ENCODE measurements around the gene C6orf118.

DNA sequence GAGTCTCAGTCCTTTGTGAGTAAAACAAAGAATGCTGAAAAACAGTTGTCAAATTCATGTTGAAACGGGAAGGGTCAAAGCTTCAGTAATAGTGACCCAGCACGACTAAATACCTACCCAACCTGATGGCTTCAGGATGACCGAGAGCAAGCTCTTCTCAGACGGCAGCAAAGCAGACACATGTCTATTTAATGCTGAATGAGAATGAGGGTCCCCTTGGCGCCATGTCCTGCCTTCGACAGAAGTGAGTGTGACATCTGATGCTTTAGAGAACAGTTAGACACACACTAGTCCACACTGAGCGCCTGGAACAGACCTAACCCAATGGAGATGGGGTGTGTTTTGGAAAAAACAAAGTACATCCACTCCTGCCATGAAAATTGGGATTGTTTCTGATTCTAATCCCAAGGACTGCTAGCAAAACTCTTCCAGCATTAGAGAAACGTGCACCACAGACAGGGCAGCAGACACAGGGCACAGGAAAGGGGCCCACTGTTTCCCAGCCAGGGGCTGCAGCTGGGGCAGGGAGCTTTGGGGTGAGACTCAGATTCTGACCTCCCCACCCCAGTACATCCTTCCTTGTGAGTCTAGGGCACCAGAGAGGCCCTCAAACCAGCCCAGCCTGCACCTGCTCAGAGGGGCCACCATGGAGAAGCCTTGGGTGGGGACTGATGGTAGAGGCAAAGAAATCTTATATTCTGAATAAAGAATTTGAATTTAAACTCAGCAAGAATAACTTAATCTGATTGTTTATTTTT, 76.5 kb downstream of the C6orf118 start:
- TF ChIP-seq, protein P1, sequence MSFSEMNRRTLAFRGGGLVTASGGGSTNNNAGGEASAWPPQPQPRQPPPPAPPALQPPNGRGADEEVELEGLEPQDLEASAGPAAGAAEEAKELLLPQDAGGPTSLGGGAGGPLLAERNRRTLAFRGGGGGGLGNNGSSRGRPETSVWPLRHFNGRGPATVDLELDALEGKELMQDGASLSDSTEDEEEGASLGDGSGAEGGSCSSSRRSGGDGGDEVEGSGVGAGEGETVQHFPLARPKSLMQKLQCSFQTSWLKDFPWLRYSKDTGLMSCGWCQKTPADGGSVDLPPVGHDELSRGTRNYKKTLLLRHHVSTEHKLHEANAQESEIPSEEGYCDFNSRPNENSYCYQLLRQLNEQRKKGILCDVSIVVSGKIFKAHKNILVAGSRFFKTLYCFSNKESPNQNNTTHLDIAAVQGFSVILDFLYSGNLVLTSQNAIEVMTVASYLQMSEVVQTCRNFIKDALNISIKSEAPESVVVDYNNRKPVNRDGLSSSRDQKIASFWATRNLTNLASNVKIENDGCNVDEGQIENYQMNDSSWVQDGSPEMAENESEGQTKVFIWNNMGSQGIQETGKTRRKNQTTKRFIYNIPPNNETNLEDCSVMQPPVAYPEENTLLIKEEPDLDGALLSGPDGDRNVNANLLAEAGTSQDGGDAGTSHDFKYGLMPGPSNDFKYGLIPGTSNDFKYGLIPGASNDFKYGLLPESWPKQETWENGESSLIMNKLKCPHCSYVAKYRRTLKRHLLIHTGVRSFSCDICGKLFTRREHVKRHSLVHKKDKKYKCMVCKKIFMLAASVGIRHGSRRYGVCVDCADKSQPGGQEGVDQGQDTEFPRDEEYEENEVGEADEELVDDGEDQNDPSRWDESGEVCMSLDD (CRISPR knock-in tag; IDR thresholded peaks at IDR 0.05; ENCODE audit: borderline replicate concordance), result no peak
- no peak for TF ChIP-seq CREB1 (IDR thresholded peaks at IDR 0.05)
- no peak for TF ChIP-seq CREB1 (CRISPR knock-in tag; IDR thresholded peaks at IDR 0.05)
